ENCODE data around the gene PGAM2. TPM values are rescaled to one million over a fixed set of nuclear protein-coding genes. Genes with fewer than 3 reads are reported as not detected.
"Not testable (repeated sequence)": the region's sequence is repeated elsewhere in the genome, so short reads cannot be mapped to it uniquely, and the experiment has no call there.

The PGAM2 gene
- total RNA-seq, 1 experiment from 2014 or later = 2.4 TPM

- H3K27ac Mint-ChIP-seq; H3K36me3 Mint-ChIP-seq; H3K4me3 Mint-ChIP-seq; H3K27me3 Mint-ChIP-seq (ENCODE audit: low read depth); DNase-seq (ENCODE audit: low spot score); ATAC-seq; H3K9me3 Mint-ChIP-seq; CTCF ChIA-PET; H3K4me1 Mint-ChIP-seq; POLR2A ChIA-PET: not testable (repeated sequence)
Observed at GRCh38 chr7:44015090-44015489, 50.3 kb downstream of the PGAM2 start.

Small RNA genes lying within 50 kb of the gene (microRNA-seq; reads per million reads assigned to microRNA genes)
- gene MIR6837 (ENCODE audit: borderline number of aligned reads) (not detected), gene MIR6838 (ENCODE audit: borderline number of aligned reads) (not detected)

Other genes with a start within 250 kb of the PGAM2 start
- gene MRPS24, start 196.1 kb downstream of the PGAM2 start, total RNA-seq (2021) = 132 to 141 TPM (median 135 TPM) in 3 replicates
- gene URGCP, start 159.0 kb downstream of the PGAM2 start, total RNA-seq (2021) = 18.3 to 20.2 TPM (median 19.5 TPM) in 3 replicates
- 2.4 to 4.1 TPM (median 3.9 TPM) in 3 replicates for gene UBE2D4, start 139.1 kb downstream of the PGAM2 start, total RNA-seq (2021)
- 0.07 TPM in 1 of 3 replicates, not detected in the others for gene SPDYE1, start 67.7 kb downstream of the PGAM2 start, total RNA-seq (2021)
- gene DBNL, start 20.9 kb downstream of the PGAM2 start, total RNA-seq (2021) = 34.3 to 36.8 TPM (median 36.1 TPM) in 3 replicates
- 20.9 to 25.3 TPM (median 24.7 TPM) in 3 replicates for gene POLM, start 17.0 kb upstream of the PGAM2 start, total RNA-seq (2021)
- 50.8 to 55.5 TPM (median 52.4 TPM) in 3 replicates for gene AEBP1, start 38.8 kb upstream of the PGAM2 start, total RNA-seq (2021)
- gene POLD2, start 58.0 kb upstream of the PGAM2 start, total RNA-seq (2021) = 140 to 154 TPM (median 146 TPM) in 3 replicates
- gene MYL7, start 75.8 kb upstream of the PGAM2 start, total RNA-seq (2021) = 0.39 to 1.6 TPM (median 0.90 TPM) in 3 replicates
- gene GCK, start 123.9 kb upstream of the PGAM2 start, total RNA-seq (2021) = 3.3 to 5.1 TPM (median 4.5 TPM) in 3 replicates
- gene YKT6, start 135.4 kb upstream of the PGAM2 start, total RNA-seq (2021) = 82.2 to 102 TPM (median 83.7 TPM) in 3 replicates

All from WTC11 (cell line).